IMR-90 (cell line): Measurements from ENCODE around the gene ZNF268.

Source experiments
- BHLHE40 ChIP-seq: fragments of 150-350 bp; IDR thresholded peaks from 2 replicates; pipeline ENCODE4 v1.6.1; 2016; ENCODE audit warnings: mild to moderate bottlenecking, low read depth, low read length
- CEBPB ChIP-seq: IDR thresholded peaks from 2 replicates; pipeline ENCODE4 v1.6.1; 2012; ENCODE audit warnings: low read depth, low read length, improper control_type of control experiment
- CTCF ChIP-seq: conservative IDR thresholded peaks from 2 replicates; pipeline ENCODE4 v1.5.1; 2012; ENCODE audit warnings: mild to moderate bottlenecking, low read depth, low read length, improper control_type of control experiment
- ELK1 ChIP-seq: fragments of 150-350 bp; IDR thresholded peaks from 2 replicates; pipeline ENCODE4 v1.6.1; 2016; ENCODE audit warnings: low read depth, mild to moderate bottlenecking, low read length, moderate library complexity, borderline replicate concordance
- FOS ChIP-seq: fragments of 150-350 bp; IDR thresholded peaks from 2 replicates; pipeline ENCODE4 v1.6.1; 2016; ENCODE audit warnings: low read depth, low read length
- MAFK ChIP-seq: IDR thresholded peaks from 2 replicates; pipeline ENCODE4 v1.6.1; 2012; ENCODE audit warnings: low read depth, low read length, improper control_type of control experiment
- MAZ ChIP-seq: IDR thresholded peaks from 2 replicates; pipeline ENCODE4 v1.6.1; 2012; ENCODE audit warnings: low read depth, mild to moderate bottlenecking, low read length, improper control_type of control experiment, moderate library complexity, borderline replicate concordance
- MXI1 ChIP-seq: IDR thresholded peaks from 2 replicates; pipeline ENCODE4 v1.6.1; 2012; ENCODE audit warnings: low read depth, mild to moderate bottlenecking, low read length, moderate library complexity, borderline replicate concordance
- POLR2A ChIP-seq: IDR thresholded peaks from 2 replicates; pipeline ENCODE4 v1.6.1; 2012; ENCODE audit warnings: mild to moderate bottlenecking, low read depth, low read length
- RAD21 ChIP-seq: IDR thresholded peaks from 2 replicates; pipeline ENCODE4 v1.6.1; 2012; ENCODE audit warnings: low read length, improper control_type of control experiment
- RCOR1 ChIP-seq: IDR thresholded peaks from 2 replicates; pipeline ENCODE4 v1.6.1; 2012; ENCODE audit warnings: mild to moderate bottlenecking, low read length, improper control_type of control experiment; ENCODE audit not compliant: insufficient replicate concordance
- RFX5 ChIP-seq: IDR thresholded peaks from 2 replicates; pipeline ENCODE4 v1.8.0; 2012; ENCODE audit warnings: low read depth, mild to moderate bottlenecking, low read length, moderate library complexity
- SMC3 ChIP-seq: fragments of 150-350 bp; IDR thresholded peaks from 2 replicates; pipeline ENCODE4 v1.6.1; 2016; ENCODE audit warnings: low read depth, mild to moderate bottlenecking, antibody characterized with exemption, low read length, moderate library complexity
- USF2 ChIP-seq: fragments of 150-350 bp; IDR thresholded peaks from 2 replicates; pipeline ENCODE4 v1.6.1; 2017; ENCODE audit warnings: mild to moderate bottlenecking, antibody characterized with exemption, low read length, low read depth

- no peak for TF ChIP-seq CTCF
- no peak for TF ChIP-seq RCOR1
- TF ChIP-seq MAZ, result no peak
- no peak for TF ChIP-seq RFX5
- TF ChIP-seq MXI1, result no peak
- TF ChIP-seq POLR2A, result no peak
- TF ChIP-seq MAFK, result no peak
- TF ChIP-seq ELK1, result no peak
- no peak for TF ChIP-seq SMC3
- no peak for TF ChIP-seq USF2
- no peak for TF ChIP-seq FOS
- no peak for TF ChIP-seq CEBPB
- TF ChIP-seq BHLHE40, result no peak
- no peak for TF ChIP-seq RAD21
These were observed 8.9 kb downstream of the ZNF268 start for GRCh38 chr12:133190176-133190575.
